WI38 (cell line): Measurements from ENCODE around the gene CCDC192.

ENCODE experiments used
- H3K4me3 ChIP-seq: 2 replicates; pipeline ENCODE4 v1.5.1; 2011; ENCODE audit warnings: low read depth, mild to moderate bottlenecking, control low read depth, low read length
- CTCF ChIP-seq: IDR thresholded peaks from 2 replicates; pipeline ENCODE4 v1.5.1; 2012; ENCODE audit warnings: low read depth, mild to moderate bottlenecking, control low read depth, low read length

The CCDC192 gene

DNA sequence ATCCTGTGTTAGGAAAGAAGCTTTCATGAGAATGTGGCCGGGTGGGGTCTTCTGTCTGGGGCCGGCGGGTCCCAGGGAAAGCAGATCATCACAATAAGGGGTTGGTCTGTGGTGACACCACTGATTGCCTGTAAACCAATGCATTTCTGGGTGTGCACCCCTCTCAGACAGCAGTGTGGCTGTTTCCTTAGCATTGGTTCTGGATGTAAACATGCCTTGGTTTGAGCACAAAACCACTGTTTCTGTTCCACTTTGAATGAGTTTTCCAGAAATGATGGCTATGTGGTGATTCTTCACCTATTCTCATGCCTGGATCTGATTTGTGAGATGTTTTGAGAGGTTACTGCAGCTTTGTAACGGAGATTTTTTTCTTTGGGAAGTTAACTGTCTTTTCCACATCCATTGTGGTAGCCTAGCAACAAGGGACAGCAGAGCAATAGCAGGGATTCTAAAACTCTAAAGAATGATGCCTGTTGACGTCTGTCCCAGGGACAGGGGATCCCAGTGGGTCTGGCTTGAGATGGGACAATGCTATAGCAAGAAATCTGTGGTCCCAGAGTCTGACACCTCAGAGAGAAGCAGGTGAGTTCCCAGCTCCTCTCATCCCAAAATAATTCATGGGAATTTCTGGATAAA, at the start of gene CCDC192:
Gene CCDC192, plus strand, starts transcription at position 466 of the 636 bp plus-strand sequence. Its CDS starts 55 bp downstream, at position 521.
- no peak within 1 kb of the TSS for H3K4me3 ChIP-seq
- TF ChIP-seq CTCF: no peak

GRCh38 chr5:127656825-127657224, 46.4 kb upstream of the CCDC192 start:
- no peak overlapping the region for H3K4me3 ChIP-seq
- TF ChIP-seq CTCF: no peak

DNA sequence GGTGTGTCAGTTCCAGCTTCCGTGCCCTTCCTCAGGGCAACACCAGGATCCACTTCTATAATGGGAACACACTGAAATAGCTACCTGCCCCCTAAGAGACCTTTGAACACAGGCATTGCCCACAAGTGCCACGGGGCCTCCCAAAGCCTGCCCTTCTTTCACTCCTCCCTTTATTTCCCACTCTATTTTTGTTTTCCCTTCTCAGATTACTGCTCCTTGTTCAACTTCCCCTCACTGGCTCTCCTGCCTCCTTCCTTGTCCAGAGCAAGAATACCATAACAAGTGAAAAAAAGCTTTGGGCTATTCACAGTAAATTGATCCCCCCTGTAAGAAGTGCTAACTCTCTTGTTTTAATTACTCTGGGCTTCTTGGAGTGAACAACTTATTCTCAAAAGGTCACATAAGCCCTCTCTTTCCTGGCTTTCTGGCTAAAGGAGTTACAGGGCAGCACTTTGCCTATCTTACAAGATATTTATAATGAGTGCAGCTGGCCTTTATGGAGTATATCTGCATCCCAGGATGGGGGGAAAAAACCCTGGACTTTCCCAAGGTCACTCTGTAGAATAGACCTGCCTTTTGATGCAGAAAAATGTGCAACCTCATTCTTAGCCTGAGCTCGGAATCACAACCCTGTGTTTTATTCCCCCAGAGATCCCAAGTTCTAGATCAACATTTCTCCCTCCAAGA, 43.0 kb upstream of the CCDC192 start:
- TF ChIP-seq CTCF: no peak
- H3K4me3 ChIP-seq: no peak overlapping the region

- no peak for TF ChIP-seq CTCF
- no peak overlapping the region for H3K4me3 ChIP-seq
Observed at GRCh38 chr5:127664093-127664492, 39.1 kb upstream of the CCDC192 start.

DNA sequence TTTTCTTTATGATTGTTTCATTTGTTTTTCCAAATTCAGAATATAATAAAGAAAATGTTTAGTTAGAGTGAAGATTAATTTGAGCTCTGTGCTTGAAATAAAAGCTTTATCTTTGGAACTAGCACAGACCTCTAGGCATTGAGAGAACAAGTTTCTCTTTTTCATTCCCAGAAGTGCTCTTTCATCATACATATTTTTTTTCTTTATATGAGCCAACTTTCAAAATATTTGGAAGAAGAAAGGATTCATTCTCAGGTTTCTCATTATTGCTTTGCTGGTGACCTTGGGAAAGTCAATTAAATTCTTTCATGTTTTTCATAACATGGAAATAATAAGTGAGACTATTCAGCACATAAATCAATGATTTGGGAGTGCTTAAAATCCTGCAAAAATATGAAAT, 37.5 kb upstream of the CCDC192 start:
- H3K4me3 ChIP-seq: no peak overlapping the region
- no peak for TF ChIP-seq CTCF

- no peak overlapping the region for H3K4me3 ChIP-seq
- no peak for TF ChIP-seq CTCF
Observed at GRCh38 chr5:127666043-127666716, 37.0 kb upstream of the CCDC192 start.

- no peak overlapping the region for H3K4me3 ChIP-seq
- TF ChIP-seq CTCF: no peak
Observed at GRCh38 chr5:127667926-127668325, 35.3 kb upstream of the CCDC192 start.
